Suprapubic skin (tissue), 3 donors: ENCODE results near the gene CHCHD4.

ENCODE experiments used
- EP300 ChIP-seq: sonication (generic); formaldehyde crosslinking; IDR thresholded peaks from one replicate; pipeline ENCODE4 v1.6.1; 2017; ENCODE audit warnings: antibody characterized with exemption
- POLR2A ChIP-seq, 2 donors: fragments of 450-650 bp; IDR thresholded peaks; one replicate each; pipeline ENCODE4 v1.6.1; 2017; ENCODE audit warnings: antibody characterized with exemption in 2 of 2, mild to moderate bottlenecking in 2 of 2, moderate library complexity in 2 of 2
- TF ChIP-seq, protein P1 (sequence below), 2 donors: fragments of 200-600 bp in 1 of 2; fragments of 450-650 bp in 1 of 2; sonication (generic) in 1 of 2; IDR thresholded peaks; one replicate each; pipeline ENCODE4 v1.5.1; 2016 to 2019; ENCODE audit warnings: antibody characterized with exemption in 2 of 2, mild to moderate bottlenecking in 1 of 2, moderate library complexity in 1 of 2

DNA sequence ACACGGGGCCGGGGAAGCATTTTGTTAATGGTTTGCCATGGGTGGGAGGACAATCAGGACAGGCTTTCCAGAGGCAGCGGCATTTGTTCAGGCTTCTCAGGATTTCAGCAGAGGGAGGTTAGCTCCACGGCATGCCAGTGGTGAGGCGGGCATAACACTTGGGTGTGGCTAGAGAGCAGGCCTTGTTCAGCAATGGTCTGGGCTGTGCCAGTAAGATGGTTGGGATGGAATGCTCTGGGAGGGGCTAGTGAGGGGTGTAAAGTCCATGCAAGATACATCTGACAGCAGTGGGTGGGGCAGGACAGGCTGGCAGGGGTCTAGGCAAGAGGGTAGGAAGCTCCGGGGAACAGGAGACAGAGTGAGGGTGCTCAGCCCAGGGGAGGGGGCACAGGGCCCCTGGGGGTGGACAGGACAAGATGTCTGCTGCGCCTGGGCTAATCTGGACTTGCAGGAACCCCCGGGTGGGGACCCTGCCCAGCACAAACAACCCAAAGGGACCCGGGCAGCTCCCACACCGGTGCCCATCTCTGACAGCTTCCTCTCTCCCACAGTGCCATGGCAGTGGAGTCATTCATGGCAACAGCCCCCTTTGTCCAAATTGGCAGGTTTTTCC is 8.6 kb upstream of the CHCHD4 start:
- TF ChIP-seq, protein P1, sequence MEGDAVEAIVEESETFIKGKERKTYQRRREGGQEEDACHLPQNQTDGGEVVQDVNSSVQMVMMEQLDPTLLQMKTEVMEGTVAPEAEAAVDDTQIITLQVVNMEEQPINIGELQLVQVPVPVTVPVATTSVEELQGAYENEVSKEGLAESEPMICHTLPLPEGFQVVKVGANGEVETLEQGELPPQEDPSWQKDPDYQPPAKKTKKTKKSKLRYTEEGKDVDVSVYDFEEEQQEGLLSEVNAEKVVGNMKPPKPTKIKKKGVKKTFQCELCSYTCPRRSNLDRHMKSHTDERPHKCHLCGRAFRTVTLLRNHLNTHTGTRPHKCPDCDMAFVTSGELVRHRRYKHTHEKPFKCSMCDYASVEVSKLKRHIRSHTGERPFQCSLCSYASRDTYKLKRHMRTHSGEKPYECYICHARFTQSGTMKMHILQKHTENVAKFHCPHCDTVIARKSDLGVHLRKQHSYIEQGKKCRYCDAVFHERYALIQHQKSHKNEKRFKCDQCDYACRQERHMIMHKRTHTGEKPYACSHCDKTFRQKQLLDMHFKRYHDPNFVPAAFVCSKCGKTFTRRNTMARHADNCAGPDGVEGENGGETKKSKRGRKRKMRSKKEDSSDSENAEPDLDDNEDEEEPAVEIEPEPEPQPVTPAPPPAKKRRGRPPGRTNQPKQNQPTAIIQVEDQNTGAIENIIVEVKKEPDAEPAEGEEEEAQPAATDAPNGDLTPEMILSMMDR (IDR thresholded peaks at IDR 0.05): no peak
- TF ChIP-seq EP300 (no peak), POLR2A (IDR thresholded peaks at IDR 0.05) (no peak)
